HepG2 (cell line): Measurements from ENCODE around the gene ZNF800. TPM values are rescaled to one million over a fixed set of nuclear protein-coding genes. Genes with fewer than 3 reads are reported as not detected.

Experiments used
- ATAC-seq: fragments of 200-7000 bp; cut with Tn5 transposase; 3 replicates; pipeline ENCODE4 v1.9.1; 2020; ENCODE audit warnings: mild to moderate bottlenecking, moderate library complexity
- BruUV-seq: library from RNA; stranded (reverse); fragments of 400-500 nt; replicated peaks from 2 replicates; lab custom pipeline; 2021; lab: Mats Ljungman, UMichigan
- CTCF ChIA-PET: fragments of 300-600 bp; formaldehyde crosslinking; extraction: SDS; loops from one replicate; lab custom pipeline; 2021; ENCODE audit warnings: low total read pairs, inconsistent platforms, low intra/inter-chr PET ratio; lab: Yijun Ruan, JAX
- POLR2A ChIA-PET: fragments of 350-600 bp; sonication (Branson Sonifier 250); formaldehyde crosslinking; loops from one replicate; lab custom pipeline; 2020; ENCODE audit warnings: antibody characterized with exemption, inconsistent platforms; lab: Yijun Ruan, JAX
- DNase-seq: peaks from one replicate; pipeline ENCODE4 v3.0.0-alpha.2; 2015; ENCODE audit warnings: low spot score
- FAIRE-seq: peaks from 3 replicates; lab custom pipeline; 2011; peaks lifted over from hg19 to GRCh38; lab: Jason Lieb, UNC
- H2AFZ ChIP-seq: one replicate; pipeline ENCODE4 v1.6.1; 2011; ENCODE audit warnings: low read length, inconsistent platforms
- H3K27ac ChIP-seq: fragments of 300-600 bp; 3 replicates; pipeline ENCODE4 v1.8.0; 2011; ENCODE audit warnings: mixed run types, mild to moderate bottlenecking, mixed read lengths, low read length, inconsistent platforms; ENCODE audit not compliant: insufficient read depth; ENCODE audit errors: extremely low read length
- H3K27me3 ChIP-seq, 2 experiments: fragments of 200-600 bp in 1 of 2; 2 replicates in 1 of 2; 3 replicates in 1 of 2; pipeline versions ENCODE4 v1.6.0 to v1.8.0; 2011; ENCODE audit warnings: low read length in 2 of 2, mild to moderate bottlenecking in 2 of 2, moderate library complexity in 2 of 2, inconsistent platforms in 1 of 2; ENCODE audit not compliant: insufficient read depth in 2 of 2, control insufficient read depth in 1 of 2
- H3K36me3 ChIP-seq, 2 experiments: fragments of 200-600 bp in 1 of 2; replicated peaks in 1 of 2; 2 replicates in 1 of 2; 3 replicates in 1 of 2; pipeline versions ENCODE4 v1.5.1 to v1.8.0; 2011; ENCODE audit warnings: low read length in 2 of 2, inconsistent platforms in 1 of 2; ENCODE audit not compliant: insufficient read depth in 2 of 2, control insufficient read depth in 1 of 2
- H3K4me1 ChIP-seq: 2 replicates; pipeline ENCODE4 v1.5.1; 2012; ENCODE audit warnings: low read length, inconsistent platforms; ENCODE audit not compliant: insufficient read depth
- H3K4me2 ChIP-seq: 2 replicates; pipeline ENCODE4 v1.6.0; 2011; ENCODE audit warnings: low read depth, low read length, inconsistent platforms
- H3K4me3 ChIP-seq, 3 experiments: fragments of 200-600 bp in 1 of 3; sonication (generic), shearing (Covaris generic) in 1 of 3; replicated peaks in 1 of 3; 2 replicates each; pipeline ENCODE4 v1.5.1; 2011 to 2016; ENCODE audit warnings: low read length in 3 of 3, inconsistent platforms in 2 of 3, low read depth in 2 of 3, mild to moderate bottlenecking in 2 of 3, control low read depth in 1 of 3, mixed read lengths in 1 of 3; ENCODE audit not compliant: insufficient read depth in 1 of 3
- H3K79me2 ChIP-seq: one replicate; pipeline ENCODE4 v1.6.1; 2011; ENCODE audit warnings: low read length, inconsistent platforms; ENCODE audit not compliant: insufficient read depth
- H3K9ac ChIP-seq: 2 replicates; pipeline ENCODE4 v1.6.0; 2011; ENCODE audit warnings: mild to moderate bottlenecking, low read depth, low read length, inconsistent platforms; ENCODE audit not compliant: insufficient read depth
- H3K9me3 ChIP-seq: 2 replicates; pipeline ENCODE4 v1.5.1; 2012; ENCODE audit warnings: mild to moderate bottlenecking, low read length
- H4K20me1 ChIP-seq: 2 replicates; pipeline ENCODE4 v1.6.0; 2011; ENCODE audit warnings: inconsistent platforms, mild to moderate bottlenecking, low read length, moderate library complexity; ENCODE audit not compliant: insufficient read depth
- CAMTA2 ChIP-seq: sonication (generic); formaldehyde crosslinking; IDR thresholded peaks from 2 replicates; pipeline ENCODE4 v1.4.0; 2020; ENCODE audit warnings: mild to moderate bottlenecking, missing genetic modification reagents, borderline replicate concordance
- DZIP1 ChIP-seq: sonication (generic); formaldehyde crosslinking; IDR thresholded peaks from 2 replicates; pipeline ENCODE4 v1.5.0; 2020; ENCODE audit warnings: mild to moderate bottlenecking, missing genetic modification reagents
- ELK4 ChIP-seq: sonication (generic); formaldehyde crosslinking; IDR thresholded peaks from 2 replicates; pipeline ENCODE4 v1.9.0; 2021; ENCODE audit warnings: missing genetic modification reagents, borderline replicate concordance
- MIER2 ChIP-seq: IDR thresholded peaks from 2 replicates; pipeline ENCODE4 v1.6.1; 2016; ENCODE audit warnings: missing biosample characterization, missing genetic modification reagents
- MIER3 ChIP-seq: IDR thresholded peaks from 2 replicates; pipeline ENCODE4 v1.6.1; 2016; ENCODE audit warnings: missing compliant biosample characterization, borderline replicate concordance
- MXI1 ChIP-seq: IDR thresholded peaks from 3 replicates; pipeline ENCODE4 v1.6.1; 2012; ENCODE audit warnings: low read depth, low read length, inconsistent platforms, borderline replicate concordance
- NFE2 ChIP-seq: sonication (generic); formaldehyde crosslinking; IDR thresholded peaks from 2 replicates; pipeline ENCODE4 v1.4.0; 2020; ENCODE audit warnings: missing genetic modification reagents
- SSRP1 ChIP-seq: IDR thresholded peaks from 2 replicates; pipeline ENCODE4 v1.6.1; 2016; ENCODE audit warnings: control low read depth
- THAP11 ChIP-seq: IDR thresholded peaks from 2 replicates; pipeline ENCODE4 v1.6.1; 2016; ENCODE audit warnings: missing biosample characterization, missing genetic modification reagents
- USF2 ChIP-seq, 2 experiments: sonication (generic) in 1 of 2; formaldehyde crosslinking in 1 of 2; IDR thresholded peaks; 2 replicates each; pipeline versions ENCODE4 v1.5.1 to v1.6.1; 2011 to 2020; ENCODE audit warnings: borderline replicate concordance in 1 of 2, low read depth in 1 of 2, low read length in 1 of 2, mild to moderate bottlenecking in 1 of 2, missing genetic modification reagents in 1 of 2, moderate library complexity in 1 of 2
- ZBTB42 ChIP-seq: sonication (generic); formaldehyde crosslinking; IDR thresholded peaks from 2 replicates; pipeline ENCODE4 v1.5.0; 2020; ENCODE audit warnings: mild to moderate bottlenecking, missing genetic modification reagents
- ZNF17 ChIP-seq: sonication (generic); formaldehyde crosslinking; IDR thresholded peaks from 2 replicates; pipeline ENCODE4 v1.5.0; 2020; ENCODE audit warnings: mild to moderate bottlenecking, missing genetic modification reagents
- ZNF263 ChIP-seq: sonication (generic); formaldehyde crosslinking; IDR thresholded peaks from 2 replicates; pipeline ENCODE4 v1.4.0; 2020; ENCODE audit warnings: missing genetic modification reagents
- ZNF276 ChIP-seq: sonication (generic); formaldehyde crosslinking; IDR thresholded peaks from 2 replicates; pipeline ENCODE4 v1.4.0; 2020; ENCODE audit warnings: mild to moderate bottlenecking, low read depth, missing genetic modification reagents
- ZNF431 ChIP-seq: sonication (generic); formaldehyde crosslinking; IDR thresholded peaks from 2 replicates; pipeline ENCODE4 v1.9.0; 2022; ENCODE audit warnings: missing genetic modification reagents, low read depth, mild to moderate bottlenecking, borderline replicate concordance
- ZNF788 ChIP-seq: sonication (generic); formaldehyde crosslinking; IDR thresholded peaks from 2 replicates; pipeline ENCODE4 v1.5.0; 2020; ENCODE audit warnings: mild to moderate bottlenecking, missing genetic modification reagents, borderline replicate concordance
- WGBS: methylation state at CpG from one replicate; pipeline ENCODE4 v1.1.6; 2017; ENCODE audit warnings: low lambda C conversion rate; 5-methylcytosine and 5-hydroxymethylcytosine counted together
- in situ Hi-C: cut with HindIII; loops from 2 replicates; pipeline ENCODE4 v1.10.0; 2017; ENCODE audit warnings: low pct_unique_long_range_greater_than_20kb; ENCODE audit not compliant: extremely low pct_ligation_motif_present
- intact Hi-C: fragments of 100-400 bp; cut with micrococcal nuclease; formaldehyde crosslinking; loops from one replicate; pipeline ENCODE4 v1.10.0; 2022; ENCODE audit not compliant: unreplicated experiment
- polyA plus RNA-seq, 8 experiments: library from polyadenylated mRNA; depleted of rRNA in 3 of 8; stranded (reverse) in 7 of 8; unstranded in 1 of 8; fragments of >200 nt; fragmentation: Illumina TruSeq in 4 of 8; extraction: Trizol in 4 of 8; gene quantifications; 2 replicates each; pipeline versions ENCODE4 v1.2.1 to v1.2.3, GENCODE V29; 2011 to 2016; ENCODE audit warnings: low read depth in 4 of 8, missing spikeins in 1 of 8, mixed read lengths in 1 of 8; ENCODE audit not compliant: insufficient read depth in 1 of 8
- total RNA-seq, 5 experiments: library from RNA; depleted of rRNA; stranded (reverse); fragments of >200 nt; fragmentation: Illumina TruSeq; extraction: Trizol; gene quantifications; 2 replicates each; pipeline ENCODE4 v1.2.3, GENCODE V29; 2016; ENCODE audit warnings: low read depth in 1 of 5

ZNF800 gene
- total and polyA plus RNA-seq, 2 of the 13 experiments (the other 11 are each of a cell fraction or from before 2014, with no cell fraction given): 7.1 to 12.7 TPM

- Histone ChIP-seq H3K27ac (no peak overlapping the region), H3K9ac (peak overlapping the region; percentile 47; the same call in 1 of the 2 replicates), H3K36me3 (no peaks in the 10 kb centered on the region), H3K4me2 (peak overlapping the region; percentile 93), H4K20me1 (no peaks in the 10 kb centered on the region), H3K4me3 (peak overlapping the region; percentile 53 to 61 (median 56)), H3K4me1 (peaks cover 6% of the 10 kb centered on the region; the same call in 1 of the 2 replicates), H3K9me3 (no peaks in the 10 kb centered on the region), H3K27me3 (peaks cover 0 to 5% of the 10 kb centered on the region in 2 experiments; a peak in 2 of 5 replicates), H3K79me2 (no peaks in the 10 kb centered on the region), H2AFZ (no peak overlapping the region)
- WGBS: 11% methylated on average over 21 of the region's 79 CpGs
- ATAC-seq: peak; percentile 99
- BruUV-seq: no TSS peak
- FAIRE-seq: no peak
- ChIA-PET CTCF (interaction anchor here (1.5 kb wide), 1 partner anchor 99 kb away, joined by 6 read pairs; no protein-coding TSS in a partner anchor), POLR2A (no interaction called here)
- in situ Hi-C loops (no loop called here), intact Hi-C loops (loop anchor here (2.0 to 5.0 kb wide), 3 partner anchors 100 to 281 kb away; no protein-coding TSS in a partner anchor)
- peak; percentile 28 for DNase-seq
- no peak for TF ChIP-seq USF2 (IDR thresholded peaks at IDR 0.05; ENCODE audit: low read depth, low read length)
- TF ChIP-seq USF2 (CRISPR knock-in tag; IDR thresholded peaks at IDR 0.05; ENCODE audit: borderline replicate concordance): no peak
- TF ChIP-seq MXI1: no peak; the same call in 2 of the 3 replicates
- no peak for TF ChIP-seq NFE2 (CRISPR knock-in tag)
- TF ChIP-seq ZNF17 (CRISPR knock-in tag): no peak
- TF ChIP-seq MIER3 (CRISPR knock-in tag): no peak
- no peak for TF ChIP-seq ZNF788 (CRISPR knock-in tag)
- no peak for TF ChIP-seq ZNF276 (CRISPR knock-in tag)
- no peak for TF ChIP-seq ELK4 (CRISPR knock-in tag)
- no peak for TF ChIP-seq THAP11 (CRISPR knock-in tag)
- TF ChIP-seq ZNF431 (CRISPR knock-in tag): no peak
- no peak for TF ChIP-seq DZIP1 (CRISPR knock-in tag)
- TF ChIP-seq ZNF263 (CRISPR knock-in tag): no peak
- no peak for TF ChIP-seq CAMTA2 (CRISPR knock-in tag)
- no peak for TF ChIP-seq ZBTB42 (CRISPR knock-in tag)
- TF ChIP-seq SSRP1 (CRISPR knock-in tag): no peak
- no peak for TF ChIP-seq MIER2 (CRISPR knock-in tag)
Measured at GRCh38 chr7:127347567-127348246, 44.8 kb downstream of the ZNF800 start.
